ENCODE results near the gene LEFTY2. TPM values are rescaled to one million over a fixed set of nuclear protein-coding genes. Genes with fewer than 3 reads are reported as not detected.

Gene LEFTY2
- total RNA-seq, 1 experiment from 2014 or later = not detected

DNA sequence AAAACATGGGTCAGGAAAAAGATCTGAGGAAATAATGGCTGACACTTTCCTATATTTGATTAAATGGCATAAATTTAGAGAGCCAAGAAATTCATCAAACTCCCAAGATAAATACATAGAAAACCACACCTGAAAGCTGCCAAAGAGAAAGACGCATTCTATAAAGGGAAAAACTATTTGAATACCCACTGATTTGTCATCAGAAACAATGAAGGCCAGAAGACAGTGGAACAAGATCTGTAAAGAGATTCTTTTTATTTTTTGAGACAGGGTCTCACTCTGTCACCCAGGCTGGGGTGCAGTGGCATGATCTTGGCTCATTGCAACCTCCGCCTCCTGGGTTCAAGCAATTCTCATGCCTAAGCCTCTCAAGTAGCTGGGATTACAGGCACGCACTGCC lies 40.7 kb upstream of the LEFTY2 start:
- Histone ChIP-seq H3K4me3 (ENCODE audit: low read length) (no peak overlapping the region), H3K27me3 (ENCODE audit: low read length) (no peaks in the 10 kb centered on the region), H3K27ac (ENCODE audit: low read length) (no peak overlapping the region), H4K20me1 (ENCODE audit: low read length) (peaks cover 7% of the 10 kb centered on the region; the same call in 1 of the 2 replicates), H3K4me1 (ENCODE audit: insufficient read depth, low read length) (no peaks in the 10 kb centered on the region), H2AFZ (ENCODE audit: low read length) (no peak overlapping the region), H3K9me3 (ENCODE audit: low read length) (no peaks in the 10 kb centered on the region), H3K36me3 (ENCODE audit: low read depth, low read length) (peaks cover 62% of the 10 kb centered on the region), H3K4me2 (ENCODE audit: low read length) (no peak overlapping the region), H3F3A (ENCODE audit: low read length, unreplicated experiment) (peaks cover 3% of the 10 kb centered on the region), H3K79me2 (ENCODE audit: low read length) (peaks cover 15% of the 10 kb centered on the region), H3K9ac (ENCODE audit: low read length) (no peak overlapping the region), H3K9me2 (replicated peaks; ENCODE audit: low read length) (no peaks in the 10 kb centered on the region)
- ChIA-PET POLR2A (ENCODE audit: unreplicated experiment) (no interaction called here), CTCF (no interaction called here)
- no peak for TF ChIP-seq EZH2 (IDR thresholded peaks at IDR 0.05; ENCODE audit: low read length, unreplicated experiment)
- TF ChIP-seq, protein P1, sequence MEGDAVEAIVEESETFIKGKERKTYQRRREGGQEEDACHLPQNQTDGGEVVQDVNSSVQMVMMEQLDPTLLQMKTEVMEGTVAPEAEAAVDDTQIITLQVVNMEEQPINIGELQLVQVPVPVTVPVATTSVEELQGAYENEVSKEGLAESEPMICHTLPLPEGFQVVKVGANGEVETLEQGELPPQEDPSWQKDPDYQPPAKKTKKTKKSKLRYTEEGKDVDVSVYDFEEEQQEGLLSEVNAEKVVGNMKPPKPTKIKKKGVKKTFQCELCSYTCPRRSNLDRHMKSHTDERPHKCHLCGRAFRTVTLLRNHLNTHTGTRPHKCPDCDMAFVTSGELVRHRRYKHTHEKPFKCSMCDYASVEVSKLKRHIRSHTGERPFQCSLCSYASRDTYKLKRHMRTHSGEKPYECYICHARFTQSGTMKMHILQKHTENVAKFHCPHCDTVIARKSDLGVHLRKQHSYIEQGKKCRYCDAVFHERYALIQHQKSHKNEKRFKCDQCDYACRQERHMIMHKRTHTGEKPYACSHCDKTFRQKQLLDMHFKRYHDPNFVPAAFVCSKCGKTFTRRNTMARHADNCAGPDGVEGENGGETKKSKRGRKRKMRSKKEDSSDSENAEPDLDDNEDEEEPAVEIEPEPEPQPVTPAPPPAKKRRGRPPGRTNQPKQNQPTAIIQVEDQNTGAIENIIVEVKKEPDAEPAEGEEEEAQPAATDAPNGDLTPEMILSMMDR (conservative IDR thresholded peaks at IDR 0.05; ENCODE audit: low read depth, low read length) = no peak
- no TSS peak for BruUV-seq (replicated peaks)
- intact Hi-C loops (cut with micrococcal nuclease) = no loop called here
- ATAC-seq (no peak), DNase-seq (no peak)

DNA sequence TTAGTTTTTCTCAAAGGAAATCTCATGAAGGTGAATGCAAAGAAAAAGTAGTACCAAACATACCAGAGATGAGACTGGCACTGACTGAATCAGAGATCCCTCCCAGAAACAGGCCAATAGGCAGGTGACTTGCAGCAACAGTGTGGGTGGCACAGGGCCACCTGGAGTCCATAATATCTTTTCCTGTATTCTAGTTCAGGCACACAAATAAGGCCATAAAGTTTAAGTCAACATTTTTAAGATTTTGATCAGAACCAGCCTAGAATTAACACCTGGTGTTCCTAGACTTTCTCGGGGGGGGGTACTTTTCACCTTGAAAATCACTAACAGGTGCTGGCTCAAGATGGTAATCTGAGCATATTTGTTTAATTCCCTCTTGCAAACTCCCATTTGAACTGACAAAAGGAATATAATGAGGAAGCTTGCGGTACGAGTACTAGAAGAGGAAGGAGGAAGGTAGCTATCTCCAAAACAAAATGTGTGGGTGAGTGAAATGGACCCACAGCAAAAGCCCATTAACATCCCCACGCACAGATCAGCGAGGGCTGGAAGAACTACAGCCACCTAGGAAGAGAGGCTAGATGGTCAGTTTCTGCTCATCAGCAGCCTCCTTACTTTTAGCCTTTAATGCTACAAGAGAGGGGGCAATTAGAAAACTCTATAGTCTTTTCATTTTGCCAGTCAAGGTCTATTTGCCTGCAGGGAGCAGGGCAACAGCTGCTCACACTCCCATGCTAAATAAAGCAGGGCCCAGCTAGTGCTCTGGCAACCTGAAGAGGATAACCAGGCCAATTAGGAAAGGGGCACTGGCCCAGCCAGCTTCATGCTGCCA lies 39.2 kb upstream of the LEFTY2 start:
- Histone ChIP-seq H3K4me3 (ENCODE audit: low read length) (no peak overlapping the region), H3K9me2 (replicated peaks; ENCODE audit: low read length) (no peaks in the 10 kb centered on the region), H3K4me2 (ENCODE audit: low read length) (no peak overlapping the region), H3K4me1 (ENCODE audit: insufficient read depth, low read length) (no peaks in the 10 kb centered on the region), H3F3A (ENCODE audit: low read length, unreplicated experiment) (peaks cover 3% of the 10 kb centered on the region), H3K9me3 (ENCODE audit: low read length) (no peaks in the 10 kb centered on the region), H3K9ac (ENCODE audit: low read length) (no peak overlapping the region), H2AFZ (ENCODE audit: low read length) (no peak overlapping the region), H3K79me2 (ENCODE audit: low read length) (no peaks in the 10 kb centered on the region), H4K20me1 (ENCODE audit: low read length) (no peaks in the 10 kb centered on the region), H3K36me3 (ENCODE audit: low read depth, low read length) (peaks cover 47% of the 10 kb centered on the region), H3K27ac (ENCODE audit: low read length) (no peak overlapping the region), H3K27me3 (ENCODE audit: low read length) (no peaks in the 10 kb centered on the region)
- TF ChIP-seq, protein P1 (conservative IDR thresholded peaks at IDR 0.05; ENCODE audit: low read depth, low read length) = no peak
- TF ChIP-seq EZH2 (IDR thresholded peaks at IDR 0.05; ENCODE audit: low read length, unreplicated experiment) = no peak
- no peak for TF ChIP-seq EZH2phosphoT487 (IDR thresholded peaks at IDR 0.05; ENCODE audit: borderline replicate concordance, low read length)
- intact Hi-C loops (cut with micrococcal nuclease) = no loop called here
- no peak for DNase-seq
- ATAC-seq = no peak
- CTCF ChIA-PET = no interaction called here
- no TSS peak for BruUV-seq (replicated peaks)
- POLR2A ChIA-PET (ENCODE audit: unreplicated experiment) = no interaction called here

DNA sequence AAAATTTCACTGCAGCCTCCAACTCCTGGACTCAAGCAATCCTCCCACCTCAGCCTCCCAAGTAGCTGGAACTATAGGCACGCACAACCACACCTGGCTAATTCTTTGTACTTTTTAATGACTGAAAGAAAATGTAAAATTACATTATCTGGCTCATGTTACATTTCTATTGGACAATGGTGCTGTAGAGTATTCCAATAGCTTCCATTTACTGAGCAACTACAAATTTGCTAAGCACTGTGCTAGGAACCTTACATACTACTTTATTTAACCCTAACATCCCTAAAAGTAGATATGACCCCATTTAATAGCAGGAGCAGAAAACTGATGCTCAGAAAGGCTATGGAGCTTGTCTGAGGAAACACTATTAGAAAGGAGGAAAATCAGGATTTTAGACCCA lies 38.4 kb upstream of the LEFTY2 start:
- ATAC-seq = no peak
- Histone ChIP-seq H3K4me3 (ENCODE audit: low read length) (no peak overlapping the region), H3K9me2 (replicated peaks; ENCODE audit: low read length) (no peaks in the 10 kb centered on the region), H4K20me1 (ENCODE audit: low read length) (no peaks in the 10 kb centered on the region), H2AFZ (ENCODE audit: low read length) (no peak overlapping the region), H3K9me3 (ENCODE audit: low read length) (no peaks in the 10 kb centered on the region), H3K36me3 (ENCODE audit: low read depth, low read length) (peaks cover 40% of the 10 kb centered on the region), H3K9ac (ENCODE audit: low read length) (no peak overlapping the region), H3K4me2 (ENCODE audit: low read length) (no peak overlapping the region), H3K27me3 (ENCODE audit: low read length) (no peaks in the 10 kb centered on the region), H3K79me2 (ENCODE audit: low read length) (no peaks in the 10 kb centered on the region), H3K4me1 (ENCODE audit: insufficient read depth, low read length) (no peaks in the 10 kb centered on the region), H3F3A (ENCODE audit: low read length, unreplicated experiment) (peaks cover 3% of the 10 kb centered on the region), H3K27ac (ENCODE audit: low read length) (no peak overlapping the region)
- no peak for DNase-seq
- BruUV-seq (replicated peaks) = no TSS peak
- ChIA-PET CTCF (no interaction called here), POLR2A (ENCODE audit: unreplicated experiment) (no interaction called here)
- no peak for TF ChIP-seq EZH2phosphoT487 (IDR thresholded peaks at IDR 0.05; ENCODE audit: borderline replicate concordance, low read length)
- TF ChIP-seq EZH2 (IDR thresholded peaks at IDR 0.05; ENCODE audit: low read length, unreplicated experiment) = no peak
- TF ChIP-seq, protein P1 (conservative IDR thresholded peaks at IDR 0.05; ENCODE audit: low read depth, low read length) = no peak
- intact Hi-C loops (cut with micrococcal nuclease) = loop anchor here (5.0 to 10.0 kb wide), 2 partner anchors 132 to 655 kb away; no protein-coding TSS in a partner anchor

Measured in PC-3 (cell line).